Testis (tissue), 2 donors: ENCODE measurements around the gene FGFR2.

Experiments used
- POLR2A ChIP-seq: fragments of 450-650 bp; IDR thresholded peaks from one replicate; pipeline ENCODE4 v1.6.1; 2017; ENCODE audit warnings: antibody characterized with exemption, mild to moderate bottlenecking, moderate library complexity
- TF ChIP-seq, protein P1 (sequence below), 3 experiments: fragments of 450-650 bp in 2 of 3; fragments of 200-600 bp in 1 of 3; sonication (generic) in 1 of 3; IDR thresholded peaks; one replicate each; pipeline ENCODE4 v1.5.1; 2016 to 2019; ENCODE audit warnings: antibody characterized with exemption in 3 of 3, mild to moderate bottlenecking in 2 of 3, moderate library complexity in 1 of 3

- no peak for TF ChIP-seq POLR2A
- TF ChIP-seq, protein P1, sequence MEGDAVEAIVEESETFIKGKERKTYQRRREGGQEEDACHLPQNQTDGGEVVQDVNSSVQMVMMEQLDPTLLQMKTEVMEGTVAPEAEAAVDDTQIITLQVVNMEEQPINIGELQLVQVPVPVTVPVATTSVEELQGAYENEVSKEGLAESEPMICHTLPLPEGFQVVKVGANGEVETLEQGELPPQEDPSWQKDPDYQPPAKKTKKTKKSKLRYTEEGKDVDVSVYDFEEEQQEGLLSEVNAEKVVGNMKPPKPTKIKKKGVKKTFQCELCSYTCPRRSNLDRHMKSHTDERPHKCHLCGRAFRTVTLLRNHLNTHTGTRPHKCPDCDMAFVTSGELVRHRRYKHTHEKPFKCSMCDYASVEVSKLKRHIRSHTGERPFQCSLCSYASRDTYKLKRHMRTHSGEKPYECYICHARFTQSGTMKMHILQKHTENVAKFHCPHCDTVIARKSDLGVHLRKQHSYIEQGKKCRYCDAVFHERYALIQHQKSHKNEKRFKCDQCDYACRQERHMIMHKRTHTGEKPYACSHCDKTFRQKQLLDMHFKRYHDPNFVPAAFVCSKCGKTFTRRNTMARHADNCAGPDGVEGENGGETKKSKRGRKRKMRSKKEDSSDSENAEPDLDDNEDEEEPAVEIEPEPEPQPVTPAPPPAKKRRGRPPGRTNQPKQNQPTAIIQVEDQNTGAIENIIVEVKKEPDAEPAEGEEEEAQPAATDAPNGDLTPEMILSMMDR (IDR thresholded peaks at IDR 0.05), result no peak
Observed at GRCh38 chr10:121580276-121581116, 17.7 kb downstream of the FGFR2 start.
